Left ventricle myocardium inferior (tissue), 1 donor: Measurements from ENCODE around the gene SERP2. TPM values are rescaled to one million over a fixed set of nuclear protein-coding genes. Genes with fewer than 3 reads are reported as not detected.
A peak's percentile ranks its signal among the peaks of the same experiment; 100 is the strongest.

Experiments
- DNase-seq: peaks from one replicate; pipeline ENCODE4 v3.0.0-alpha.2; 2020
- H3K27ac ChIP-seq: fragments of 200-600 bp; replicated peaks from 2 replicates; pipeline ENCODE4 v1.8.0; 2021
- H3K27me3 ChIP-seq: fragments of 200-600 bp; 2 replicates; pipeline ENCODE4 v1.8.0; 2021; ENCODE audit warnings: low read depth
- H3K36me3 ChIP-seq: fragments of 200-600 bp; 2 replicates; pipeline ENCODE4 v1.8.0; 2021
- H3K4me1 ChIP-seq: fragments of 200-600 bp; 2 replicates; pipeline ENCODE4 v1.8.0; 2021
- H3K4me3 ChIP-seq: fragments of 200-600 bp; 2 replicates; pipeline ENCODE4 v1.8.0; 2021; ENCODE audit warnings: mild to moderate bottlenecking, moderate library complexity
- H3K9me3 ChIP-seq: fragments of 200-600 bp; replicated peaks from 2 replicates; pipeline ENCODE4 v1.8.0; 2021
- intact Hi-C: fragments of 100-400 bp; cut with micrococcal nuclease; formaldehyde crosslinking; loops from one replicate; pipeline ENCODE4 v1.11.0; 2022
- total RNA-seq: library from RNA; stranded (reverse); fragmentation: NEBNext Ultra II Directional; extraction: Animal tissue kit (Norgen Biotek cat#: 25700); gene quantifications from one replicate; pipeline ENCODE4 v1.2.1, GENCODE V29; 2021
- TF ChIP-seq, protein P1 (sequence below): fragments of 200-600 bp; IDR thresholded peaks from 2 replicates; pipeline ENCODE4 v1.8.0; 2021; ENCODE audit warnings: antibody characterized with exemption, mild to moderate bottlenecking, borderline replicate concordance
- donor health status: DM: no; HTN: yes; CAD: no; lungs with severe emphysema.

SERP2 gene
- total RNA-seq, 1 donor from 2014 or later = 13.0 TPM

GRCh38 chr13:44355621-44356020, 18.0 kb upstream of the SERP2 start:
- intact Hi-C loops = no loop called here
- Histone ChIP-seq H3K27ac (no peak overlapping the region), H3K4me3 (no peak overlapping the region), H3K9me3 (no peaks in the 10 kb centered on the region), H3K4me1 (no peaks in the 10 kb centered on the region), H3K27me3 (no peaks in the 10 kb centered on the region), H3K36me3 (no peaks in the 10 kb centered on the region)
- TF ChIP-seq, protein P1, sequence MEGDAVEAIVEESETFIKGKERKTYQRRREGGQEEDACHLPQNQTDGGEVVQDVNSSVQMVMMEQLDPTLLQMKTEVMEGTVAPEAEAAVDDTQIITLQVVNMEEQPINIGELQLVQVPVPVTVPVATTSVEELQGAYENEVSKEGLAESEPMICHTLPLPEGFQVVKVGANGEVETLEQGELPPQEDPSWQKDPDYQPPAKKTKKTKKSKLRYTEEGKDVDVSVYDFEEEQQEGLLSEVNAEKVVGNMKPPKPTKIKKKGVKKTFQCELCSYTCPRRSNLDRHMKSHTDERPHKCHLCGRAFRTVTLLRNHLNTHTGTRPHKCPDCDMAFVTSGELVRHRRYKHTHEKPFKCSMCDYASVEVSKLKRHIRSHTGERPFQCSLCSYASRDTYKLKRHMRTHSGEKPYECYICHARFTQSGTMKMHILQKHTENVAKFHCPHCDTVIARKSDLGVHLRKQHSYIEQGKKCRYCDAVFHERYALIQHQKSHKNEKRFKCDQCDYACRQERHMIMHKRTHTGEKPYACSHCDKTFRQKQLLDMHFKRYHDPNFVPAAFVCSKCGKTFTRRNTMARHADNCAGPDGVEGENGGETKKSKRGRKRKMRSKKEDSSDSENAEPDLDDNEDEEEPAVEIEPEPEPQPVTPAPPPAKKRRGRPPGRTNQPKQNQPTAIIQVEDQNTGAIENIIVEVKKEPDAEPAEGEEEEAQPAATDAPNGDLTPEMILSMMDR = no peak
- no peak for DNase-seq

- no peak for DNase-seq
- TF ChIP-seq, protein P1 = no peak
- Histone ChIP-seq H3K9me3 (no peaks in the 10 kb centered on the region), H3K36me3 (no peaks in the 10 kb centered on the region), H3K4me1 (peaks cover 9% of the 10 kb centered on the region), H3K27ac (no peak overlapping the region), H3K4me3 (no peak overlapping the region), H3K27me3 (no peaks in the 10 kb centered on the region)
- intact Hi-C loops = no loop called here
These were observed 13.6 kb upstream of the SERP2 start for GRCh38 chr13:44359983-44360375.

- no peak overlapping the region for H3K27ac ChIP-seq
- DNase-seq = no peak
- intact Hi-C loops = no loop called here
- TF ChIP-seq, protein P1 = no peak
- H3K36me3 ChIP-seq = no peaks in the 10 kb centered on the region
- H3K9me3 ChIP-seq = no peaks in the 10 kb centered on the region
- no peak overlapping the region for H3K4me3 ChIP-seq
- H3K4me1 ChIP-seq = peaks cover 9% of the 10 kb centered on the region
- H3K27me3 ChIP-seq = no peaks in the 10 kb centered on the region
These were observed 11.1 kb upstream of the SERP2 start for GRCh38 chr13:44362394-44363040.

- intact Hi-C loops = no loop called here
- H3K9me3 ChIP-seq = no peaks in the 10 kb centered on the region
- H3K27ac ChIP-seq = peak overlapping the region; percentile 44
- peak; percentile 24 for DNase-seq
- TF ChIP-seq, protein P1 = no peak
- peaks cover 19% of the 10 kb centered on the region for H3K4me1 ChIP-seq
- H3K36me3 ChIP-seq = no peaks in the 10 kb centered on the region
- no peak overlapping the region for H3K4me3 ChIP-seq
- no peaks in the 10 kb centered on the region for H3K27me3 ChIP-seq
These were observed 9.8 kb upstream of the SERP2 start for GRCh38 chr13:44363631-44364344.

DNA sequence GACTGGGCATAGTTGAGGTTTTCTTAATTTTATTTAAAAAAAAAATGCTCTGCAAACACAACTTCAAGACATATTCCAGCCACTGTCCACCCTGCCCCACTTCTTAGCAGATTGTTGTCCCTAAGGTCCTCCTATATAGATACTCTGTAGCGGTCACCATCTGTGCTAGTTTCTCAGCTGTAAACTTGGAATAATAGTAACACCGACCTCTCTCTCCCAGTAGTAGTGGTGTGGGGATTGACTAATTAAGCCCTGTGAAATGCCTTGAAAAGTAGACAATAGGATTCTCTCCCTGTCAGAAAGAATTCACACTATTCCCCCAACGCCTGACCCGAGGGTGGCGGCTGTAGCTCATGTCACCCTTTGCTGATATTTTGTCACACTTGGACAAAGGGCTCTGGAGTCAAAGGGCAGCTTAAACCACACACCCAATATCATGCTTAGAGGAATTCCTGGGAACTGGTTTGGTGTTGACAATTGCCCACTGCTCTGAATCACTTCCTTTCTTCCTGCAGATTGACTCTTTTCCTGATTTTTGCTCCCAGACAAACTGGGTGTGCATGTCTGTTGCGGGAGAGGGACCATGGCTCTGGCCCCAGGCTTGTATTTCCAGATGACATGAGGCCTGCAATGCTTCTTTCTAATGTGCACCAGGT, 9.2 kb upstream of the SERP2 start:
- intact Hi-C loops = no loop called here
- peaks cover 19% of the 10 kb centered on the region for H3K4me1 ChIP-seq
- no peak for DNase-seq
- TF ChIP-seq, protein P1 = no peak
- no peaks in the 10 kb centered on the region for H3K36me3 ChIP-seq
- H3K27ac ChIP-seq = peak overlapping the region; percentile 44
- no peaks in the 10 kb centered on the region for H3K27me3 ChIP-seq
- H3K4me3 ChIP-seq = no peak overlapping the region
- no peaks in the 10 kb centered on the region for H3K9me3 ChIP-seq
